Activated T-cell treated with anti-CD3 and anti-CD28 coated beads for 1 hour (primary cell): ENCODE data around the gene APBB2.
"Not testable (repeated sequence)": the region's sequence is repeated elsewhere in the genome, so short reads cannot be mapped to it uniquely, and the experiment has no call there.

Experiments
- DNase-seq: peaks from one replicate; pipeline ENCODE4 v3.0.0-alpha.2; 2020; ENCODE audit warnings: low read depth

Gene APBB2

DNA sequence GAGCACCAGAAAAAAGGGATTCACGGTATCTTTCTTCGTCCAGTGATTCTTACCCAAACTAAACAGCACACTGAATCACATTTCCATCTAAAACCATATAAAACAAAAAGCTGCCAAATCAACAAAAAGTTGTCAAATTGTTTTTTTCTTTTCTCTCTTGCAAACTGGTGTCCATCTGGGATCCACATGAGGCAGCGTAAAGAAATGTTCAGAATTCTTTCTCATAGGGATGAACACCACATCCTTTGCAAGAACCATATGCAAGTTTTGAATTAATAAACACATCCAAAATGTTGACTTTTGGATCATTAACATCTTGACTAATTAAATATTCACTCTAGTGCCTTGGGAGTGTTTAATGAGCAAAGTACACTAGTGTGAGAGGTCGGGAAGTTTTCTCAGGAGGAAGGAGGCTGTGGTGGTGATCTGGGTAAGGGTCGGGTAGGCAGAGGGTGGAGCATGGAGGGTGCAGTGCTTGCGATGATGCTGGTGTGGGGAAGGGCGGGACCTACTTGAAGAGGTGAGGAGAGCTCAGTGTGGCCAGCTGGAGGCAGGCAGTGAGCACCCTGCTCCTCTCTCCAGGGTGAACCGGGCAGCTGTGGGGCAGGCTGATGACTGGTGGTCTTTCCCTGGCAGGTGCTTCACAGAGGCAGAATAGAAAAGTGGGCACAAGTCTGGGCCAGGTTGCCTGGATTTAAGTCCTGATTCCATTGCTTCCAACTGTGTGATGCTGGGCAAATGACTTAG is 391.7 kb downstream of the APBB2 start:
- no peak for DNase-seq

DNA sequence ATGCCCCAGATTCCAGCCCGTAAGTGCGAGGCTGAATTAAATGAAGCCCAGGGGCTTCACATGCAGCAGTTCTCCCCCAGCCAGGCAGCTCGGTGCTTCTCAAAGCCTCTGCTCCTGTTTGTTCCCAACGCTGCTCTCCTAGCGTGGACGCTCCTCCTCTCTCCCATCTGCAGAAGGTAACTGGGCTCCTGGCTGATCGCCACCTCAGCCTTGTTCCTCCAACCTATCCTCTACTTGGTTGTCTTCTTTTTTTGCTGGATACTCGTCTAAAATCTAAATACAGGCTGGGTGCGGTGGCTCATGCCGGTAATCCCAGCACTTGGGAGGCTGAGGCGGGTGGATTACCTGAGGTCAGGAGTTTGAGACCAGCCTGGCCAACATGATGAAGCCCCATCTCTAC is 394.2 kb downstream of the APBB2 start:
- no peak for DNase-seq

DNA sequence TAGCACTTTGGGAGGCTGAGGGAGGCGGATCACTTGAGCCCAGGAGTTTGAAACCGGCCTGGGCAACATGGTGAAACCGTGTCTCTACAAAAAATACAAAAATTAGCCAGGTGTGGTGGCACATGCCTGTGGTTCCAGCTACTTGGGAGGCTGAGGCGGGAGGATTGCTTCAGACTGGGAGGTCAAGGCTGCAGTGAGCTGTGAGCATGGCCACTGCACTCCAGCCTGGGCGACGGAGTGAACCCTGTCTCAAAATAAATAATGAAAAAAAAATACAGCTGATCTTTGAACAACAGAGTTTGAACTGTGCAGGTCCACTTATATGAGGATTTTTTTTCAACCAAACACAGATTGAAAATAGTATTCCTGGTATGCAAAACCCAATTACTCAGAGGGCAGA is 397.2 kb downstream of the APBB2 start:
- DNase-seq: not testable (repeated sequence)

- no peak for DNase-seq
Measured at GRCh38 chr4:40812856-40813255, 401.5 kb downstream of the APBB2 start.

- no peak for DNase-seq
Measured at GRCh38 chr4:40812386-40812785, 402.0 kb downstream of the APBB2 start.

DNA sequence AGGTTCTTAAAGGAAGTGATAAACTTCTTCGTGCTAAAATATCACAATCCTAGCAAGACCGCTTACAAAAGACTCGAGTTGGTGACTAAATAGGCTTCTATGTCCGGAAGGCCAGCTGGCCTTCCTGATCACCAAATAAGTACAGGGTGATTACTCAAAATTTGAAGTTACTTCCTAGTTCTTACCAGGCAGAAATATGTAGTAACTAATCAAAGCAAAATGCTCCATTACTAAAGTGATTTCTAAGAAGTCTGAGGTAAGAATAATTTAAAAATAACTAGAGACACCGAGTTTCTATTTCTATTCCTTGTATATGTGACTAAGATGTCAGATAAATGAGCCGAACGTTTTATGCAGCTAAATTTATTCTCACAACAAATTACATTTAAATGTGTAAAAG is 402.4 kb downstream of the APBB2 start:
- no peak for DNase-seq

- DNase-seq: no peak
Measured at GRCh38 chr4:40808926-40809457, 405.4 kb downstream of the APBB2 start.

DNA sequence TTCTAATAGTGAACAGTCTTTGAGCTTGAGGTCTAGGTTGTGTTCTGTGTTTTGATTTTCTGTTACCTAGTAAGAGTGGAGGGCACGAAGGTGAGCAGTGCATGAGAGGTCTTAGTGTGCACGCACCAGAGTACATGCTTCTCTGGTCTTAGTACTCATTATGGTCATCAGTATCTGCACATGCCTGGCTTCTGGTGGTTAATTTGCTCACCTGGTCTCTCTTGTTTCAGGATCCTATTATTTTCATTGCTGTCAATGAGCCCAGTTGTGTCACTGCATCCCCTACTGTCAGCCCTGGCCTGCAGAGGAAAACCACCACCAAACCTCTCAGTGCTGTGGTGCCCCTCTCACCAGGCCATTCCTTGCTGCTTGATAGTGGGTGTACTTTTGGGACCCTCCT is 409.7 kb downstream of the APBB2 start:
- DNase-seq: no peak

DNA sequence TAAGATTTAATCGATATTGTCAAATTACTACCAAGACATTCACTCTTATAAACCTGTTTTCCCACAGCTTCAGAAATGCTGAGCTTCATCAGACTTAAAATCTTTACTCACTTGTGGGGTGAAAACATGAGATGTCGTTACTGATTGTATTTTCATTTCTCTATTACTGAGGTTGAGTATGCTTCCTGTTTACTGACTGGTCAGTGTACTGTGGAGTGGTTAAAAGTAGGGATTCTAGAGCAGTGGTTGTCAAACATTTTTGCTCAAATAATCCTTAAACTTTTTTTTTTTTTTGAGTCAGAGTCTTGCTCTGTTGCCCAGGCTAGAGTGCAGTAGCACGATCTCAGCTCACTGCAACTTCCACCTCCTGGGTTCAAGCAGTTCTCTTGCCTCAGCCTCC is 414.3 kb downstream of the APBB2 start:
- no peak for DNase-seq

DNA sequence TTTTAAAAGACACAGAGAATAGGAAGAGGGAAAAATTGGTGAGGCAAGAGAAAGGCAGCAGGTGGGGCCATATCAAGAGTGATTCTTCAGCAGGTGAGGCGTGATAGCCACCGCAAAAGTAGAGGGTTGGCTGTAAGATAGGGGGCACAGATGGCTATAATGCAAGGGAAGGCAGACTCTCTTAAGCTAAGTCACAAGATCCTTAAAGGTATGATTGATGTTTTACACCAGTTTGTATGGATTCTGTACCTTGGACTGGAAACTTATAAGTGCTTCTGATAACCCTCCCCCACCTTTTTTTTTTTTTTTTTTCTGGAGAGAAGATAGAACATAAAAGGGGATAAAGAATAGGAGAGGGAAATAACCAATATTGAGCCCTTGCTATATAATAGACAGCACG is 424.6 kb downstream of the APBB2 start:
- DNase-seq: no peak

GRCh38 chr4:40789031-40789430 is 425.3 kb downstream of the APBB2 start:
- DNase-seq: no peak

DNA sequence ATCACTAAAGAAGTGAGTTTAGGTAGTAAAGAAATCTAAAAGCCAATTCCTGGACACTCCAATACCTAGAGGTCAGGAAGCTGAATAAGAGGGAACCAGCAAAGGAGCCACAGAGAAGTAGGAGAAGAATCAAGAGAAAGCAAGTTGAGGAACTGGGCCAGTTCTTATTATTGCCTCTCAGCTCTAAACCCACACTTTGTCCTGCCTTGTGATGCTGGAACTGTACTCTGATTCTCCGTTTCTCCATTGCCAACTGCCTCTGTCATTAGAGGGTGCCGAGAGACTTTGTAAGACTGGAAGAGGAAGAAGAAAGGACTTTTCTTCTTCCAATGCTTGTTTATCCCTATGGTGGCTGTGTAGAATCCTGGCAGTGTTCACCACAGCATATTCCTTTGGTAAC is 426.0 kb downstream of the APBB2 start:
- DNase-seq: no peak

GRCh38 chr4:40785727-40786126 is 428.6 kb downstream of the APBB2 start:
- no peak for DNase-seq

- DNase-seq: no peak
Measured at GRCh38 chr4:40782876-40783275, 431.5 kb downstream of the APBB2 start.

DNA sequence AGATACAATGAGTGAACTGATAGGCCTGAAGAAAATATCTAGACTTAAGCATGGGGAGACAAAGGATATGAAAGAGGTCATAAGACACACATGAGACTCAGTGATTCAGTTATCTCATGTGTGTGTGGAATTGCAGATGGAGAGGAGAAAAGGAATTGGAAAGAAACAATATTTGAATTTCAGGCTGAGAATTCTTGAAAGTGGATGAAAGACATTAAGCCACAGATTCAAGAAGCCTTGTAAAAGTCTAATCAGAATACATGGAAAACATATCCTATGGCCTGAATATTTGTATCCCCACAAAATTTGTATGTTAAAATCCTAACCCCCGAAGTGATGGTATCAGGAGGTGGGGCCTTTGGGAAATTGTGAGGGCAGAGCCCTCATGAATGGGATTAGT is 436.3 kb downstream of the APBB2 start:
- DNase-seq: no peak

DNA sequence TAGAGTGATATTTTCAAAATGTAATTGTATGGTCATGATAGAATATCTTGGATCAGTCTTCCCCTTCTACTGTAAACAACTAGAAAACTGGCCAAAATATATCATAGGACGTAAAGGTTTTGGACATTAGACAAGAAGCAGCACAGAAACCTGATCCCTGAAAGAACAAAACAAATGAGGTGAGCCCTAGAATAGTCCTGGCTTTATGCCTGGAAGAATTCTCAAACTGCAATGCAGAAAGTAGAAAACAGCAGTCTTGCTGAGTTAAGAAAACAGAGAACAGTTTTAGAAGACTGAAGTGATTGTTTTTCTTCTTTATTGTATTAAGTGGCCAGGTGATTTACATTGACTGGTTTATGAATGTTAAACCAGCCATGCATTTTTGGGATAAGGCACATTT is 445.1 kb downstream of the APBB2 start:
- DNase-seq: no peak

DNA sequence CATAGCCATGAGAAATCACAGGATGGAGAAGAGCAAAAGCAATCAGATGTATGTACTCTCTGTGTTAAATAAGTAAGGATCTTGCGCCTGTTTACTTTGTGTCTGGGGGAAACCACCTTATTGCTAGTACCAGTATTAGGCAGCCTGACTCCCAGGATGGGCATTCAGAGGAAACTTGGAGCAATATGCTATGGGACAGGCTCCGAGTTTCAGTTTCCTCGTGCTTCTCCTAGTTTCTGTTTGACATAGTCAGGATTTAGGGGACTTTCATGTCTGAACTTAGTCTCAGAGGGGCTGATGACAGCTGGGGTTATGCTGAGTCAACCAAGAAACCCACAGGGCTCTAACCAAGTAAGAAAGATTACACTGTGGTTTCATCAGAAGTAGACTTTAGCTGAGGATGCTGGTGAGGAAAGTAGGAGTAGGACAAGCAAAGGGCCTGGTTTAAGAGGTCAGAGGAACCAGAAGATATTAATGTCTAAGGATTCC is 451.1 kb downstream of the APBB2 start:
- DNase-seq: no peak
